ENCODE data around the gene CIAO2A.

- no peak for TF ChIP-seq EZH2phosphoT487 (IDR thresholded peaks at IDR 0.05)
- TF ChIP-seq, protein P1, sequence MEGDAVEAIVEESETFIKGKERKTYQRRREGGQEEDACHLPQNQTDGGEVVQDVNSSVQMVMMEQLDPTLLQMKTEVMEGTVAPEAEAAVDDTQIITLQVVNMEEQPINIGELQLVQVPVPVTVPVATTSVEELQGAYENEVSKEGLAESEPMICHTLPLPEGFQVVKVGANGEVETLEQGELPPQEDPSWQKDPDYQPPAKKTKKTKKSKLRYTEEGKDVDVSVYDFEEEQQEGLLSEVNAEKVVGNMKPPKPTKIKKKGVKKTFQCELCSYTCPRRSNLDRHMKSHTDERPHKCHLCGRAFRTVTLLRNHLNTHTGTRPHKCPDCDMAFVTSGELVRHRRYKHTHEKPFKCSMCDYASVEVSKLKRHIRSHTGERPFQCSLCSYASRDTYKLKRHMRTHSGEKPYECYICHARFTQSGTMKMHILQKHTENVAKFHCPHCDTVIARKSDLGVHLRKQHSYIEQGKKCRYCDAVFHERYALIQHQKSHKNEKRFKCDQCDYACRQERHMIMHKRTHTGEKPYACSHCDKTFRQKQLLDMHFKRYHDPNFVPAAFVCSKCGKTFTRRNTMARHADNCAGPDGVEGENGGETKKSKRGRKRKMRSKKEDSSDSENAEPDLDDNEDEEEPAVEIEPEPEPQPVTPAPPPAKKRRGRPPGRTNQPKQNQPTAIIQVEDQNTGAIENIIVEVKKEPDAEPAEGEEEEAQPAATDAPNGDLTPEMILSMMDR (IDR thresholded peaks at IDR 0.05), result no peak
These were observed 48.6 kb downstream of the CIAO2A start for GRCh38 chr15:64045101-64045435.
